Hematopoietic multipotent progenitor cell treated with erythropoietin and hydrocortisone succinate and interleukin-3 and kit ligand, for 17 days (in vitro differentiated cells): Measurements from ENCODE around the gene CDC42BPB.

Source experiments
- DNase-seq: peaks from one replicate; pipeline ENCODE4 v3.0.0-alpha.2; 2015; ENCODE audit warnings: low spot score

CDC42BPB gene

DNA sequence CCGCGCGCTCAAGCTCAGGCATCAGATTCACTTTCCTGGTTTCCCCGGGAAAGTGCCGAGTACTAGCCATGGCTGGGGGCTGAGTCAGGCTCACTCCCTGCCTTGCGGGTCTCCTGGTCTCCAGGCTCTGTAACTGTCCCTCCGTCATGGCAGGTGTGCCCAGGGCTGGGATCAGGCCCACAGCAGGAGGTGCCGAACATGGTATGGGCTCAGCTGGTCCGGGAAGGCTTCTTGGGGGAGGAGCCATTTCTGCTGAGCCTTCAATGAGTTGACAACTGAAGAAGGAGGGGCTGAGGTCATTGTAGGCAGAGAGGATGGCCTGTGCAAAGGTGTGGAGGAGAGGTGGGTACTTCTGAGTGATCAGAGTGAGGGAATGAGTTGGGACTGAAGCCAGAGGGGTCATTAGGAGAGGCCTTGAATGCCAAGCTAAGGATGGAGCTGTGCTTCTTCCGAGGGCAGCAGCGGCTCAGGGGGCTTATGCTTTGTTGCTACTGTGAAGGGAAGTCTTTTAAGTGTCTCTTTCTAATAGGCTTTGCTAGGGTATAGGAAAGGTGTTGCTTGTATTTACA lies 37.9 kb upstream of the CDC42BPB start:
- no peak for DNase-seq

GRCh38 chr14:103094406-103095209 lies 37.3 kb upstream of the CDC42BPB start, which contains the start of gene EXOC3L4:
Gene EXOC3L4, plus strand, starts transcription at chr14:103094725. Its CDS starts 5,495 bp downstream, at chr14:103100220.
- DNase-seq, result no peak

GRCh38 chr14:103093856-103094405 lies 36.6 kb upstream of the CDC42BPB start:
- DNase-seq, result no peak

DNA sequence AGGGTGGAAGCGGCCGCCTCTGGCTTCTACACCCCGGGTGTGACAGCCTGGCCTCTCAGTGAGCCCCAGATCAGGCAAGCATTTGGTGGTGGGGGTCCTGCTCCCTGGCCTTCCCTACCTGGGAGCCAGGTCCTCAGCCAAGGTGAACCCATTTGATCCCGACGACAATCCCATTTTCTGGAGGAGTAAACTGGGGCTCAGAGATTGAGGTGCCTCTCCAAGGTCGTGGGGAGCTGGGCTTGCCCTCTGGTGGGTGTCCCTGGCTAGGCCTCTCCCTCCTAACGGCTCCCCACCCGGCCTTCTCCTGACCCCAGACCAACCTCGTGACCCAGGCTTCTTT lies 34.5 kb upstream of the CDC42BPB start:
- no peak for DNase-seq

- peak; percentile 55 for DNase-seq
These were observed 33.9 kb upstream of the CDC42BPB start for GRCh38 chr14:103091041-103091882.

DNA sequence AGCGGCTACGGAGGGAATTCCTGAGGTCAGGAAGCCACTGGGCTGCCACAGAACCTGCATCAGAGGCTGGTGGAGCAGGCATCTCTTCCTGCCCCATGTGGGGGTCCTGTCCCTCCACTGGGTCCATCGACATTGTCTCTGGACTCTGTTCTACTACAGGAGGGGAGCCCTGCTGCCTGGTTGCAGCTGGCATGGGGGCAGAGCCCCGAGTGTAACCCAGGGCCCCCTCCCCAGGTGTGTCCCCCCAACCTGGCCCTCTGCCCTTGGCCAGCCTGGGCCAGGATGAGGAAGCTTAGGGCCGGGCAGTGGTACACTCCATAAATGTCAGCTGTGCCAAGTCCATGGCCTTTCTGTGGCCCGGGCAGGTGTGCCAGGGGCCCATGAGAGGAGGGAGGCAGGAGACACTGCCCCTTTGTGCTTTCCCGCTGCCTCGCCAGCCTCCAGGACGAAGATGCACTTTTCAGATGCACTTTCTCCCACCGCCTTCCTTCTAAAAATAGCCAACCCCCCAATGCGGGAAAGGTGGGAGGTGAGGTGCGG lies 33.2 kb upstream of the CDC42BPB start:
- DNase-seq, result no peak

- no peak for DNase-seq
These were observed 32.3 kb upstream of the CDC42BPB start for GRCh38 chr14:103089386-103090335.

DNA sequence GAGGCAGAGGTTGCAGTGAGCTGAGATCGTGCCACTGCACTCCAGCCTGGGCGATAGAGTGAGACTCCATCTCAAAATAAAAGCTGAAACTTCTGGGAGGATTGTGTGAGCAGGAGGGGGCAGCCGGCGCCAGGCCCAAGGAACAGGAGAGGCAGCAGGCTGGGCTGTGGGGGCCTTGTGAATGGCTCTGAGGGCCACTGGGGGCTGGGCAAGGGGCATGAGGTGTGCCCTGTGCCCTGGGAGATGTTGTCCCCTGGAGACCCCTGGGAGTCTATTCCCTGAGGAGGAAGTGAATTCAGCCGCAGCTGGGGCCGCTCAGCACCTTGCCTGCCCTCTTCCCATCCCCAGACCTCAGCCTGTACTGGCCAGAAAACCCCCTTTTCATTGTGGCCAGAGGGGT lies 31.6 kb upstream of the CDC42BPB start:
- DNase-seq, result no peak

DNA sequence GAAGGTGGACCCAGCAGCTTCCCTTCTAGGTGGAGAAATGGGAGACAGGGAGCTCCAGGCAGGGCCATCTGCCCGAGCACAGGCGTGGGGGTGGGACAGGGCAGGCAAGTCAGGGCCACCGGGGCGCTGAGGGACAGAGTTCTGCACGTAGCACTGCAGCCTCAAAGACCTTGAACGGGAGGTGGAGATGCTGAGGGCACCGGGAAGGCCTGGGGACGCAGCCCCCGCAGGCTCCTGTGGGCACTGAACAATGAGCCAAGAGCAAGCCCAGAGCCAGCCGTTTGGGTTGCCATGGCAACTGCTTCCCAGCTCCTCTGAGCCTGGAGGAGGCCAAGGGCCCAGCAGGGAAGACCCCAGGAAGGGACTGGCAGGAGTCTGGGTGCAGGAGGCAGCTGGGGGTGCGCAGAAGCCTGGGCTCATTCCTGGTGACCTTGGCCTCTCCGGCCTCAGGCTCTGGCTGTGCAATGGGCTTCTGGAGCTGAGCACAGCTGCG lies 30.0 kb upstream of the CDC42BPB start:
- DNase-seq, result no peak

- DNase-seq, result no peak
These were observed 29.5 kb upstream of the CDC42BPB start for GRCh38 chr14:103086771-103087342.

DNA sequence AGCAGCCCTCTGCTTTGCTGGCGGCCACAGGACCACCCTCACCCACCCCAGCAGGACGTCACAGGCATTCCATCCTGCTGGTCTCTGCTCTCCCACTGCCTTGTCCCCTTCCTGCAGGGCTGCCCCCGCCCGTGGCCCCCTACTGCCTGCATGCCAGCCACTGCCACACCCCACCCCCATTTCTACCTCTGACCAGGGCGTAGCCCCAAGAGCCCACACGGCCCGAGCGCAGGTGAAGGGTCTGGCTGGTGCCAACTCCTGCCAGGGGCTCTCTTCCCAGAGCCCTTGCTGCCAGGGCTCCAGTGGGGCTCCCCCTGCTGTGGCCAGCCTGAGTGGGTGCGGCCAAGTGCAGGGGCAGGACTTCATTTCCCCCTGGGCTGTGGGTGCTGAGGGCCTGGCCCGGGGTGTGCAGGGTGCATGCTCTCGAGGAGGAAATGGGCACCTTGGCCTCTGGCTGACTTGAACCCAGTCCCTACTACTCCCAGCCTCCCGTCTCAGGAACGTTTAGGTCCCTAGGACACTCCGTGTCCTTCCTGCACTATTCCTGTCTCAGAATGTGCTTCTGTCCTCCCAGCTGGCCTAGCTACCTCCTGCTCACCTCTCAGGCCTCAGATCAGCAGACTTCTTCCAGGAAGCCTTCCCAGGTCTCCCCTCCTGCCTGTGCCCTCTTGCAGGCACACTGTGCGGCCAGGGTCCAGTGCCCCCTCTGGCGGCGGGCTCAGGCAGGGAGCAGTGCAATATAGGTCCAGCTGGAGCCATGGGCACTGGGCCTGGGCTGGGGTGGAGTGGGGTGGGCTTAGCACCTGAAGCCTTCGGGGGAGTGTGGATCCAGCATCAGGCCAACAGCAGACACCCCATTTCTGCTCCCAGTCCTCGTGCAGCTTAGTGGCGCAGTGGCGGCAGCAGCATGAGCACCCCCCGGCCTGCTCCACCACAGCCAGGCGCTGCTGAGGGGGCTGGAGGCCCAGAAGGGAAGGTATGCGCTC lies 28.1 kb upstream of the CDC42BPB start:
- no peak for DNase-seq

DNA sequence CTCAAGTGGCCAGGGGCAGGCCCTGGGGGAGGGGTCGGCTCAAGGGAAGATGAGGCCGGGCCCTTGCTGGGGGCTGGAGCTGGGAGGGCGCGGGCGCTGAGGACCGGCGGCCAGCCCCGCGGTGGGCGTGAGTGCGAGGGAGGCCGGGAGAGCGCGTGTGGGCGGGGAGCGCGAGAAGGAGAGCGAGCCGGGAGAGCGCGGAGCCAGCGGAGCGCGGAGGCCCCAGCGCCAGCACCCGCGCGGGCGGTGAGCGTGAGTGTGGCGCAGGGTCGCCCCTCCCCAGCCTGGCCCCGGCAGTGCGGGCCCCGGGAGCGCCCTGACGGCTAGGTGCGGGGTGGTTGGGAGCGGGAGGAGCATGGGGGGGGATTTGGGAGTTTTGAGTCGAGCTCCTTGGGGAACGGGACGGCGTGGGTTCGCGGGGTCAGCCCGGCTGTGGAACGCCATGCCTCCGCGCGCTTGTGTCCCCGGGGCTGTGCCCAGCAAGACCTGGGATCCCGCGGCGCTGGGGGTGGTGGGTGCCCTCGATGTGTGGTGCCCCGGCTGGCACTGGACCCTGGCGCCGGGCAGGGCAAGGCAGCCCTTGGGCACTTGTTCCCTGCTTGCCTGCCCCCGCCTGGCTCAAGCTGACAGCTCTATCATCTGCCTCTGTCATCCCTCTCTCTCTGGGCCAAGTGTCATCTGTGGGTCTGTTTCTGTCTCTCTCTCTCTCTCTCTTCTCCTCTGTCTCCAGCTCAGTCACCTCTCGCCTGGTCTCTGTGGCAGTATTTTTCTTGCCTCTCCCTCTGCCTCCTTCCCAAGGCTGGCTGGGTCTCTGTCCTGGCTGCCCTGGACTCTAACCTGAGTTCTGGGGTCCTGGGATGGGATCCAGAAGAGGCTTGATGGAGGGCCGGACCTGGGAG lies 26.9 kb upstream of the CDC42BPB start, which contains the start of gene LBHD2:
TSS of gene LBHD2 (plus strand) at position 190 of the 899 bp plus-strand sequence. CDS start 1,803 bp downstream, outside the sequence.
- DNase-seq, result no peak

- no peak for DNase-seq
These were observed 24.6 kb upstream of the CDC42BPB start for GRCh38 chr14:103081951-103082350.

- no peak for DNase-seq
These were observed 21.7 kb upstream of the CDC42BPB start for GRCh38 chr14:103078860-103079587.

- DNase-seq, result peak; percentile 85
These were observed 21.0 kb upstream of the CDC42BPB start for GRCh38 chr14:103078420-103078749.

DNA sequence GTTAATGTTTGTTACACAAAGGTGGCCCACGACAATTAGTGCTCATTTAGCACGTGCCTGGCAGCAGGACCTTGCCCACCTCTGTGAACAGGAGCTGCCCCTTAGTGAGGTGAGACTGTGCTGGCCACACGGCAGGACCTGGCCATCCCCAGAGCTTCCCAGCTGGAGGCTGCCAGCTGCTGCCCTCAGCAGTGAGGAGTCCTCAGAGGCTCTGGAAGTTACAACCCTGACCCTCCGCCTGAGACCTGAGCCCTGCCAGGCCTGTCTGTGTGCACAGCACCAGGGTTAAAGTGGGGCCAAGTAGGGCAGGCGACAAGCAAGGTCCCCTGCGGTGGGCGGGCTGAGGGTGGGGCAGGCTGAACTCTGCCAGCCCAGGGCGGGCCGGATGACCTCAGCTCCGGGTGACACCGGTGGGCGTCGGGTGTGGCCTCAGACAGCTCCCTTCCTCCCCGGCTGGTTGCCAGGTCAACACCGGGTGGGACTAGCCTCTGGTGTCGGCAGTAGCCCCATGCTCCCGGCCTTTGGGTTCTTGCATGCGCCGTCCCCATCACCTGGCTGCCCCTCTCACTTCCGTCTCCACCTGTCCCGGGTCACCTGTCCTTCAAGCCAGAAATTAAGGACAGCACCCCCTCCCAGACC lies 17.5 kb upstream of the CDC42BPB start:
- DNase-seq, result peak; percentile 70
